ENCODE measurements around the gene ADPRM.

The ADPRM gene

DNA sequence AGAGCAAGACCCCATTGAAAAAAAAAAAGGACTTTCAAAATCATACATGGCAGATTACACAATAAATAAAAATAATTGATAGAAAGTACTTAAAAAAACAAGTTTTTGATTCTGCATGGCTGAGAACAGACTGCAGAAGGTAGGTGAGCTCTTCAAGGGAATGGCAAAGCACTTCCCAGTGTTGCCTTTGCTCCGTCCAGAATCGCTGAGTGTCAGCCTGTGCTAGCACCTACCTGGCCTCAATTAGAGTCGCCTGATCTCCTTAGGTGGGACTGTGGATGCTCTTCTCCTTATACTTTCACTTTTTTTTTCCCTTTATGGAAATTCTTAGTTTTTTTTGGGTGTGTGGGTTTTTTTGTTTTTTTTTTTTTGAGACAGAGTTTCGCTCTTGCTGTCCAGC is 38.4 kb downstream of the ADPRM start:
- TF ChIP-seq, protein P1, sequence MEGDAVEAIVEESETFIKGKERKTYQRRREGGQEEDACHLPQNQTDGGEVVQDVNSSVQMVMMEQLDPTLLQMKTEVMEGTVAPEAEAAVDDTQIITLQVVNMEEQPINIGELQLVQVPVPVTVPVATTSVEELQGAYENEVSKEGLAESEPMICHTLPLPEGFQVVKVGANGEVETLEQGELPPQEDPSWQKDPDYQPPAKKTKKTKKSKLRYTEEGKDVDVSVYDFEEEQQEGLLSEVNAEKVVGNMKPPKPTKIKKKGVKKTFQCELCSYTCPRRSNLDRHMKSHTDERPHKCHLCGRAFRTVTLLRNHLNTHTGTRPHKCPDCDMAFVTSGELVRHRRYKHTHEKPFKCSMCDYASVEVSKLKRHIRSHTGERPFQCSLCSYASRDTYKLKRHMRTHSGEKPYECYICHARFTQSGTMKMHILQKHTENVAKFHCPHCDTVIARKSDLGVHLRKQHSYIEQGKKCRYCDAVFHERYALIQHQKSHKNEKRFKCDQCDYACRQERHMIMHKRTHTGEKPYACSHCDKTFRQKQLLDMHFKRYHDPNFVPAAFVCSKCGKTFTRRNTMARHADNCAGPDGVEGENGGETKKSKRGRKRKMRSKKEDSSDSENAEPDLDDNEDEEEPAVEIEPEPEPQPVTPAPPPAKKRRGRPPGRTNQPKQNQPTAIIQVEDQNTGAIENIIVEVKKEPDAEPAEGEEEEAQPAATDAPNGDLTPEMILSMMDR (IDR thresholded peaks at IDR 0.05; ENCODE audit: control extremely low read depth, extremely low read depth, low read depth, missing control alignments): no peak
- ChIA-PET CTCF (interaction anchor here (1.2 to 3.1 kb wide), 7 partner anchors 8 to 109 kb away, joined by 4 to 28 read pairs (median 6); no protein-coding TSS in a partner anchor), POLR2A (no interaction called here)

DNA sequence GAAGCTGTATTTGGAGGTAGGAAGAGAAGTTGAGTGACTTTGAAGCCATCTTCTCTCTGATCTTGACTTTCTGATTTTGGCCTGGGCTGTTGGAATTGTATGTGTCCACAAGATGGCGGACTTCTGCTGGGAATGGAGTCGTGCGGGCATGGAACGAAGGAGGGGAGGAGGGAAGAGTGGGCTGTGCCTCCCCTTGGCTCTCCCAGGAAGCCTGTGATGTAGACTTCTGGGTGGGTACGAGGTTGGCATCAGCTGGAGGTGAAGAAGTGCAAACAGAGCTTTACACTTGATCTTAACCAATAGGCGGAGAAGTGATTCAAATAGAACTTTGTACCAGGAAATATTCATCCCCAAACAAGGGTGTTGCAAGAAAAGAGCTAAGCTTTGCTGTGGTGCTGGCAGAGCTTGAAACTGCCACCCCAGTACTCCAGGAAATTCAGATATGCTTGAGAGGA is 39.8 kb downstream of the ADPRM start:
- TF ChIP-seq, protein P1 (IDR thresholded peaks at IDR 0.05; ENCODE audit: control extremely low read depth, extremely low read depth, low read depth, missing control alignments): peak; percentile 72
- POLR2A ChIA-PET: no interaction called here
- peak; percentile 40 for DNase-seq (ENCODE audit: extremely low spot score)
- CTCF ChIA-PET: interaction anchor here (0.7 to 3.1 kb wide), 25 partner anchors 9 to 1326 kb away, joined by 3 to 28 read pairs (median 4); partner anchors contain the start of gene PIRT

More for the DNA sequence above, 38.4 kb downstream of the ADPRM start:
- no peak for DNase-seq (ENCODE audit: extremely low spot score)

DNA sequence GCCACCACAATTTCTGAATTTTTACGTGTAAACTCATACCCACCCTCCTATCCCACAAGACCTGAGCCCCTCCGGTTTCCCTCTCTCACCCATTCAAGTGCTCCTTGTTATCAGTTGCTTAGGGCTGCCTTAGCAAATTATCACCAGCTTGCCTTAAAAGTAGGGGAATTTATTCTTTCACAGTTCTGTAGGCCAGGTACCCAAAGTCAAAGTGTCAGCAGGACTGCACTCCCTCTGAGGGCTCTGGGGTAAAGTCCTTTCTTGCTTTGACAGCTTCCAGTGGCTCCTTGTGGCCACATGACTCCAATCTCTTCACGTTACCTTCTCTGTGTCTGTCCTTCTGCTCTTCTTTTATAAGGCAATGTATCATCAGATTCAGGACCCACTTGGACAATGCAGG is 40.3 kb downstream of the ADPRM start:
- CTCF ChIA-PET: interaction anchor here (0.7 to 3.1 kb wide), 19 partner anchors 10 to 1325 kb away, joined by 3 to 28 read pairs (median 4); partner anchors contain the start of gene PIRT
- no peak for DNase-seq (ENCODE audit: extremely low spot score)
- TF ChIP-seq, protein P1 (IDR thresholded peaks at IDR 0.05; ENCODE audit: control extremely low read depth, extremely low read depth, low read depth, missing control alignments): no peak
- POLR2A ChIA-PET: no interaction called here

DNA sequence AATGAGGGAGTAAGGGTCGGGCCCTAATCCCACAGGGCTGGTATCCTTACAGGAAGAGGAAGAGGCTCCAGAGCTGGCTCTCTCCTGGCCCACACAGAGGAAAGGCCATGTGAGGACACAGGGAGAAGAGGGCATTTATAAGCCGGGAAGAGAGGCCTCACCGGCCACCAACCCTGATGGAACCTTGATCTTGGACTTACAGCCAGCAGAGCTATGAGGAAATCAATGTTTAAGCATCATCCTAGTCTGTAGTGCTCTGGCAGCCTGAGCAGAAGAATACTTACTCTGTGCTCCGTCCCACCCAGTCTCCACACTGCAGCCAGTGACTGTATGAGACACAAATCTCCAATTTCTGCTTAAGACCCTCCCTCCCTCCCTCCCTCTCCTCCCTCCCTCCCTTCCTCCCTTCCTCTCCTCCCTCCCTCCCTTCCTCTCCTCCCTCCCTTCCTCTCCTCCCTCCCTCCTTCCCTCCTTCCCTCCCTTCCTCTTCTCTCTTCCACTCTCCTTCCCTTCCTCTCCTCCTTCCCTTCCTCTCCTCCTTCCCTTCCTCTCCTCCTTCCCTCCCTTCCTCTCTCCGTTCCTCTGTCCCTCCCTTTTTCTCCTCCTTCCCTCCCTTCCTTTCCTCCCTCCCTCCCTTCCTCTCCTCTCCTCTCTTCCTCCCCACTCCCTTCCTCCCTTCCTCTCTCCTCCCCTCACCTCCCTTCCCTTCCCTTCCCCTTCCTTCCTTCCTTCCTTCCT is 41.3 kb downstream of the ADPRM start:
- ChIA-PET POLR2A (no interaction called here), CTCF (interaction anchor here (1.7 kb wide), 1 partner anchor 106 kb away, joined by 5 read pairs; no protein-coding TSS in a partner anchor)

DNA sequence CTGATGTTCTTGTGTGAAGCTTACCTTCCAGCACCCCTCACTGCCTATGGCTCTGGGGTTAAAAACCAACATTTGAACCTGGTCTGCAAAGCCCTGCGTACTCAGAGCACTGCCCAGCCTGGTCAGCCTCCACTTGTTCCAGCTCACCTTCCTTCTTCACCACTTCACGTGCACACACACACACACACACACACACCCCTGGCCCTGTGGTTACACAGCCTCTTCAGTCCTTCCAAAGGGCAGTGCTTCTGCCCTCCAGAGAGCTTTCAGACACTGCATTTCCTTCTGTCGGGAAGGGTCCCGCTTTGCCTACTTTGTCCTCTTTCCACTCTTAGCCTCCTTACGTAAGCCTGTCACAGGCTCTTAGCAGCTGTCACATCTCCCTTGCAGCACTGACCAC is 42.0 kb downstream of the ADPRM start:
- DNase-seq (ENCODE audit: extremely low spot score): no peak
- ChIA-PET CTCF (interaction anchor here (1.7 kb wide), 1 partner anchor 106 kb away, joined by 5 read pairs; no protein-coding TSS in a partner anchor), POLR2A (no interaction called here)
- TF ChIP-seq, protein P1 (IDR thresholded peaks at IDR 0.05; ENCODE audit: control extremely low read depth, extremely low read depth, low read depth, missing control alignments): no peak

More for the DNA sequence above, 41.3 kb downstream of the ADPRM start:
- DNase-seq (ENCODE audit: extremely low spot score): no peak
- TF ChIP-seq, protein P1 (IDR thresholded peaks at IDR 0.05; ENCODE audit: control extremely low read depth, extremely low read depth, low read depth, missing control alignments): no peak

DNA sequence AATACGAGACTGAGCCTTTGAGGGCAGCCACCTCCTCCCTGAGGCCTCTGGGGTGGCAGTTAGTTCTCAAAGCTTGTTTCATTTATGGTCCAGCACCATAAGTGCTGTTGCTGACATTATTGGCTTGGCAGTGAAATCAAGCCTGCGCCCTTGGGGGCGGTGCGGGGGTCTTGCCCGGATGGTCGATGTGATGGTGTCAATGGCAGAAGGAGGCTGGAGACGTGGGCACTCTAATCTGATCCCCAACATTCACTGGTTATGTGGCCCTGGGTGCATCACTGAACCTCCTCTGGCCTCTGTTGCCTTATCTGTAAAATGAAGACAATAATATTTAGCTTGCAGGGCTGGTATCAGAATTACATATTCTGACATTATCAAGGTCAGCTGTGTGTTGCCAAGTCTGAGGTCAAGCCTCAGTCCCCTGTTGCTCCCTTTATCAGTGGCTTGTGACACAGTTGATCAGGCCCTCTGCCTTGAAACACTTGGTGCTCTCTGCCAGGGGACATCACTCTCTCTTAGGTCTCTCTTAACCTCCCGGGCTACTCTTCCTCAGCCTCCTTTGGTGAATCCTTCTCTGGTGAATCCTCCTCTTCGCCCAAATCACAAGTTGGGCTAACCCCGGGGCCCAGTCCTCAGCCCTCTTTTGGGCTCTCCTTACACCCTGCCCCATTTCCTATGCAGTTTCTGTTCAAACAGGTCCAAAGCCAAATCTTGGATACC is 44.2 kb downstream of the ADPRM start:
- no peak for DNase-seq (ENCODE audit: extremely low spot score)
- ChIA-PET CTCF (interaction anchor here (1.5 kb wide), 1 partner anchor 95 kb away, joined by 4 read pairs; no protein-coding TSS in a partner anchor), POLR2A (interaction anchor here (0.6 kb wide), 1 partner anchor 34 kb away, joined by 3 read pairs; no protein-coding TSS in a partner anchor)
- TF ChIP-seq, protein P1 (IDR thresholded peaks at IDR 0.05; ENCODE audit: control extremely low read depth, extremely low read depth, low read depth, missing control alignments): no peak
